Brain microvascular endothelial cell (primary cell): ENCODE results near the gene ANO10.
A peak's percentile ranks its signal among the peaks of the same experiment; 100 is the strongest.
"Not testable (repeated sequence)": the region's sequence is repeated elsewhere in the genome, so short reads cannot be mapped to it uniquely, and the experiment has no call there.

ENCODE experiments used
- DNase-seq: peaks from one replicate; pipeline ENCODE4 v3.0.0-alpha.2; 2020
- H3K27ac ChIP-seq: fragments of 250-450 bp; sonication (Bioruptor Pico); 2 replicates; pipeline ENCODE4 v1.5.1; 2020; ENCODE audit warnings: mild to moderate bottlenecking, moderate library complexity
- H3K27me3 ChIP-seq: fragments of 250-450 bp; sonication (Bioruptor Pico); replicated peaks from 2 replicates; pipeline ENCODE4 v1.5.1; 2020; ENCODE audit warnings: mild to moderate bottlenecking
- H3K36me3 ChIP-seq: fragments of 250-450 bp; sonication (Bioruptor Pico); replicated peaks from 2 replicates; pipeline ENCODE4 v1.5.1; 2020; ENCODE audit warnings: mild to moderate bottlenecking
- H3K4me3 ChIP-seq: 2 replicates; pipeline ENCODE4 v1.5.1; 2011; ENCODE audit warnings: low read depth, mild to moderate bottlenecking, control low read depth, low read length, moderate library complexity
- in situ Hi-C: cut with HindIII; loops from 2 replicates; pipeline ENCODE4 v1.10.0; 2017; ENCODE audit warnings: low sequenced_read_pairs, low pct_ligation_motif_present
- TF ChIP-seq, protein P1 (sequence below): IDR thresholded peaks from 2 replicates; pipeline ENCODE4 v1.5.1; 2011; ENCODE audit warnings: low read depth, mild to moderate bottlenecking, moderate library complexity, low read length, control low read depth, inconsistent platforms; ENCODE audit errors: missing control alignments

ANO10 gene

DNA sequence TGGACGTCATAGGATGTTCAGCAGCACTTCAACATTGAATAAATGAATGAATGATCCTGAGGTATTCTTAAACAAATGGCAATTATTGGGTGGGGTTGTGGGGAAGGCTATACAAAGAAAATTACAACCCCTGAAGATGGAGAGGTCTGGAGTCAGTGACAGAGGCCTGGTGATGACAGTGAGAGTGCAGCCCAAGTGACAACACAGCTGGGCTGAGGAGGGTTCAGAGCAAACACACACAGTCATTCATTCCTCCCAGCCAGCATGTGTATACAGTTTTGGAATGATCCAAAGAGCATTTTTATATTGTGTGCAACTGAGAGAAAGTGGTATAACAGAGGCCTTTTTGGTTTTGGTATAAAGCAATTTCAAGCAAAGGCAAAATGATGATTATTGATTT lies 148.1 kb downstream of the ANO10 start:
- no peak for DNase-seq
- TF ChIP-seq, protein P1, sequence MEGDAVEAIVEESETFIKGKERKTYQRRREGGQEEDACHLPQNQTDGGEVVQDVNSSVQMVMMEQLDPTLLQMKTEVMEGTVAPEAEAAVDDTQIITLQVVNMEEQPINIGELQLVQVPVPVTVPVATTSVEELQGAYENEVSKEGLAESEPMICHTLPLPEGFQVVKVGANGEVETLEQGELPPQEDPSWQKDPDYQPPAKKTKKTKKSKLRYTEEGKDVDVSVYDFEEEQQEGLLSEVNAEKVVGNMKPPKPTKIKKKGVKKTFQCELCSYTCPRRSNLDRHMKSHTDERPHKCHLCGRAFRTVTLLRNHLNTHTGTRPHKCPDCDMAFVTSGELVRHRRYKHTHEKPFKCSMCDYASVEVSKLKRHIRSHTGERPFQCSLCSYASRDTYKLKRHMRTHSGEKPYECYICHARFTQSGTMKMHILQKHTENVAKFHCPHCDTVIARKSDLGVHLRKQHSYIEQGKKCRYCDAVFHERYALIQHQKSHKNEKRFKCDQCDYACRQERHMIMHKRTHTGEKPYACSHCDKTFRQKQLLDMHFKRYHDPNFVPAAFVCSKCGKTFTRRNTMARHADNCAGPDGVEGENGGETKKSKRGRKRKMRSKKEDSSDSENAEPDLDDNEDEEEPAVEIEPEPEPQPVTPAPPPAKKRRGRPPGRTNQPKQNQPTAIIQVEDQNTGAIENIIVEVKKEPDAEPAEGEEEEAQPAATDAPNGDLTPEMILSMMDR = no peak
- Histone ChIP-seq H3K36me3 (no peaks in the 10 kb centered on the region), H3K27ac (no peak overlapping the region), H3K4me3 (no peak overlapping the region), H3K27me3 (no peaks in the 10 kb centered on the region)
- in situ Hi-C loops = no loop called here

DNA sequence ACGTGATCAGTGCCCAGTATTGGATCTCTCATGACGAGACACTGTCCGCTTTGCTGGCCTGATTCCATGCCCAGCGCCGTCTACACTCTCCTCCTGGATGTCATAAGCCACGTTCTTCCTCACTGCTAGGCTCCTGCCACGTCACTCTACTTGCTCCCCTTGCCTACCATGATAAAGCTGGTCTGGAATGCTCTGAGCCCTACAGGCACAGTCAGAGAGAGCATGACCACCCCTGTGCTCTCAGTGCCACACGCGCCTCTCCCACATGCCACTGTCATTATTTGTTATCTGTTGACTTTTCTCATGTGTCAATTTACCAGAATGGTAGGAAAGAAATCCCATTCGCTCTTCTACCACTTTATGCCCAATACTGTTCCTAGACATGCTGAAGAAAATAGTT lies 148.6 kb downstream of the ANO10 start:
- no peak for DNase-seq
- TF ChIP-seq, protein P1 = no peak
- no peaks in the 10 kb centered on the region for H3K36me3 ChIP-seq
- no peaks in the 10 kb centered on the region for H3K27me3 ChIP-seq
- no peak overlapping the region for H3K4me3 ChIP-seq
- no peak overlapping the region for H3K27ac ChIP-seq
- in situ Hi-C loops = no loop called here

DNA sequence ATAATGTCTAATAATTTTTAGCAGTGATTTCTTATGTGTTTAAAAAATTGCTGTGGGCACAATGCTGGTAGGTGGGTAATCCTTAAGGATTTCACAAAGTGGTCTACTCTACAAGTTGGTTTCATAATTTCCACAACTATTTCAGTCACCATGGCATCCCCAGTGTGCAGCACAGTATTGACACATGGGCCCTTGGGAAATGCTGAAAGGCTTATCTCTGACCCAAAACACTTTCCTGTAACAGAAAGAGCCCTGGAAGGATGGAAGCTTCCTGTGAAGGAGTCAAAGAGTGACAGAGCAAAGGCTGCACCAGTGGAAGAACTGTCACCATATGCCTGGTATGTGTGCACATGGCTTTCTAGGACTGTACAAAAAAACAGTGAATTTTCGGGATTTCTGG lies 153.7 kb downstream of the ANO10 start:
- in situ Hi-C loops = no loop called here
- no peak overlapping the region for H3K27ac ChIP-seq

DNA sequence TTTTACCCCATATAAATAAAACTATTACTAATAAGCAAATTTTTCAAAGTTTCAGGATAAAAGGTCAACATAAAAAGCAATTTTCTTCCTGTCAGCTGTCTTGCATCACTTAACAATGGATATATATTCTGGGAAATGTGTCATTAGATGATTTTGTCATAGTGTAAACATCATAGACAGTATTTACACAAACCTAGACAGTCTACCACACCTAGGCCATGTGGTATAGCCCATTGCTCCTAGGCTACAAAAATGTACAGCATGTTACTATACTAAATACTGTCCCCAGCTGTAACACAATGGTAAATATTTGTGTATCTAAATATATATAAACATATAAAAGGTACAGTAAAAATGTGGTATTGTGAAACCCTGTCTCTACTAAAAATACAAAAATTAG lies 156.7 kb downstream of the ANO10 start:
- no peak for DNase-seq
- no peak overlapping the region for H3K27ac ChIP-seq
- in situ Hi-C loops = no loop called here
- H3K4me3 ChIP-seq = no peak overlapping the region
- no peaks in the 10 kb centered on the region for H3K27me3 ChIP-seq
- TF ChIP-seq, protein P1 = no peak
- H3K36me3 ChIP-seq = no peaks in the 10 kb centered on the region

More for the DNA sequence above, 153.7 kb downstream of the ANO10 start:
- H3K36me3 ChIP-seq = no peaks in the 10 kb centered on the region
- TF ChIP-seq, protein P1 = no peak
- no peak overlapping the region for H3K4me3 ChIP-seq
- H3K27me3 ChIP-seq = no peaks in the 10 kb centered on the region
- DNase-seq = peak; percentile 19

DNA sequence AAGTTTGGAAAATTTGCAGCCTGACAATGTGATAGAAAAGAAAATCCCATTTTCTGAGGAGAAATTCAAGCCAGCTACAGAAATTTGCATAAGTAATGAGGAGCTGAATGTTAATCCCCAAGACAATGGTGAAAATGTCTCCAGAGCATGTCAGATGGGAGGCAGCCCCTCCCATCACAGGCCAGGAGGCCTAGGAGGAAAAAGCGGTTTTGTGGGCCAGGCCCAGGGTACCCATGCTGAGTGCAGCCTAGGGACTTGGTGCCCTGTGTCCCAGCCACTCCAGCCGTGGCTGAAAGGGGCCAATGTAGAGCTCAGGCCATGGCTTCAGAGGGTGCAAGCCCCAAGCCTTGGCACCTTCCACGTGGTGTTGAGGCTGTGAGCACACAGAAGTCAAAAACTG lies 159.2 kb downstream of the ANO10 start:
- H3K36me3 ChIP-seq, DNase-seq, H3K27me3 ChIP-seq, H3K4me3 ChIP-seq, H3K27ac ChIP-seq, in situ Hi-C loops: not testable (repeated sequence)

DNA sequence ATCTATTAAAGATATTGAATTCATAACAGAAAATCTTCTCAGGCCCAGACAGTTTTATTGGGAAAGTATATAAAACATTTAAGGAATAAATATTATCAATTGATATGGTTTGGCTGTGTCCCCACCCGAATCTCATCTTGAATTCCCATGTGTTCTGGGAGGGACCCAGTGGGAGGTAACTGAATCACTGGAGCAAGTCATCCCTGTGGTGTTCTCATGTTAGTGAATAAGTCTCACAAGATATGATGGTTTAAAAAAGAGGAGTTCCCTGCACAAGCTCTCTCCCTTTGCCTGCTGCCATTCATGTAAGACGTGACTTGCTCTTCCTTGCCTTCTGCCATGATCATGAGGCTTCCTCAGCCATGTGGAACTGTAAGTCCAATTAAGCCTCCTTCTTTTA lies 160.5 kb downstream of the ANO10 start:
- in situ Hi-C loops = no loop called here
- TF ChIP-seq, protein P1 = no peak
- H3K36me3 ChIP-seq = no peaks in the 10 kb centered on the region
- H3K4me3 ChIP-seq = no peak overlapping the region
- H3K27ac ChIP-seq = no peak overlapping the region
- peak; percentile 39 for DNase-seq
- H3K27me3 ChIP-seq = no peaks in the 10 kb centered on the region

DNA sequence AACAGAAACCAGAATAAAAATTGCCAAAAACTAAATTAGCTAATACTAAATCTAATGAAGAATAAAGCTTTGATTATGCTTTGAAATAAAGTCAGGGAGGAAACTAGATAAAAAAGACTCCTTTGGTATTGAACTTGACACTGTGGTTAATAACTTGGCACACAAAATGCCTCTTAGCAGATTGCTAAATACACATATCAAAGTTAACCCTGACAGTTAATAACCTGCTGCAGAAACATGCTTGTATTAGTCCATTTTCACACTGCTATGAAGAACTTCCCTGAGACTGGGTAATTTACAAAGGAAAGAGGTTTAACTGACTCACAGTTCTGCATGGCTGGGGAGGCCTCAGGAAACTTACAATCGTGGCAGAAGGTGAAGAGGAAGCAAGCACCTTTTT lies 164.8 kb downstream of the ANO10 start:
- DNase-seq, H3K27ac ChIP-seq, in situ Hi-C loops, H3K27me3 ChIP-seq, H3K36me3 ChIP-seq, H3K4me3 ChIP-seq: not testable (repeated sequence)
